Measurements from ENCODE around the gene AMDHD1. TPM values are rescaled to one million over a fixed set of nuclear protein-coding genes. Genes with fewer than 3 reads are reported as not detected.

The AMDHD1 gene
- polyA plus RNA-seq, 3 donors, result 0.43 to 1.9 (median 1.0) TPM

- Histone ChIP-seq H3K4me2 (replicated peaks; ENCODE audit: extremely low read depth, low read length, poor library complexity, severe bottlenecking) (peak within 1 kb of the TSS; percentile 89), H3K79me2 (ENCODE audit: insufficient read depth, low read length) (no peaks in the 10 kb centered on the region), H3K36me3 (replicated peaks in 1 of 2; ENCODE audit: control insufficient read depth in 1 of 2, insufficient read depth in 2 of 2, low read length in 2 of 2) (no peaks in the 10 kb centered on the region), H3K4me3 (replicated peaks in 1 of 3; ENCODE audit: low read depth in 2 of 3, low read length in 3 of 3) (peak within 1 kb of the TSS; percentile 58 to 97 (median 78)), H3K27ac (ENCODE audit: low read depth in 1 of 2, low read length in 2 of 2) (peak within 1 kb of the TSS; percentile 10 to 77), H3K4me1 (ENCODE audit: control insufficient read depth in 1 of 2, insufficient read depth in 2 of 2, low read length in 2 of 2) (peaks cover 12 to 15% of the 10 kb centered on the region in 2 donors), H3K27me3 (ENCODE audit: control insufficient read depth in 2 of 2, insufficient read depth in 2 of 2, low read length in 2 of 2) (no peaks in the 10 kb centered on the region), H4K20me1 (ENCODE audit: insufficient read depth, low read length) (no peaks in the 10 kb centered on the region), H3K9me3 (replicated peaks in 1 of 2; ENCODE audit: control insufficient read depth in 1 of 2, insufficient read depth in 1 of 2, low read length in 2 of 2) (no peaks in the 10 kb centered on the region), H3K9ac (ENCODE audit: insufficient read depth, low read length, poor library complexity, severe bottlenecking) (peak within 1 kb of the TSS; percentile 77), H2AFZ (ENCODE audit: insufficient read depth, low read depth, low read length, poor library complexity, severe bottlenecking) (peak within 1 kb of the TSS; percentile 95)
- Mint-ChIP-seq H3K36me3 (no peaks in the 10 kb centered on the region), H3K4me1 (peaks cover 11% of the 10 kb centered on the region), H3K27me3 (ENCODE audit: low read depth in 3 of 3) (peaks cover 0 to 4% (median 2%) of the 10 kb centered on the region in 3 donors), H3K4me3 (peak within 1 kb of the TSS; percentile 88 to 96), H3K9me3 (no peaks in the 10 kb centered on the region), H3K27ac (peak within 1 kb of the TSS; percentile 50 to 90 (median 80))
- peak; percentile 57 to 72 (median 70) for DNase-seq
- 0% methylated on average over 46 of the region's 51 CpGs for WGBS (ENCODE audit: insufficient coverage)
- intact Hi-C loops (cut with micrococcal nuclease), result loop anchor here in 1 of 2 donors (5.0 kb wide), 1 partner anchor 80 kb away; no protein-coding TSS in a partner anchor
- no peak for TF ChIP-seq CTCF (IDR thresholded peaks at IDR 0.05)
These were observed 404 bp upstream of the AMDHD1 start, which contains the start of gene CCDC38 for GRCh38 chr12:95942524-95943329. TSS of gene CCDC38 (minus strand) at chr12:95942614. CDS start at chr12:95936509, 6,105 bp downstream.

DNA sequence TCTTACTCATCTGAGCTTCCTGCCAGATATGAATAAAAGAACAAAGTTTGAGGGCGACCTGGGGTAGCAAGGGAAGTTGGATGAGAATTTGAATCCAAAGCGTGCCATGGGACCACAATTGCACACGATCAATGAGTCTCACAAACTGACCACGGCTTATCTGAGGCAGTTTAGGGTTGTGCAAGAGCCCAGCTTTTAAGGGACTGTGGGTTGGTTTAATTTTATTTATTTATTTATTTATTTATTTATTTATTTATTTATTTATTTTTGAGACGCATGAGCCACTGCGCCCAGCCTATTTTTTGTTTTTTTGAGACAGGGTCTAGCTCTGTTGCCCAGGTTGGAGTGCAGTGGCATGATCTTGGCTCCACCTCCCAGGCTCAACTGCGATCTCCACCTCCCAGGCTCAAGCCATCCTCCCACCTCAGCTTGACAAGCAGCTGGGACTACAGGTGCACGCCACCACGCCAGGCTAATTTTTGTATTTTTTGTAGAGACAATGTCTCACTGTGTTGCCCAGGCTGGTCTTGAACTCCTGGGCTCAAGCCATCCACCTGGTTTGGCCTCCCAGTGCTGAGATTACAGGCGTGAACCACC, 1.1 kb downstream of the AMDHD1 start:
- 81% methylated on average over 5 of the region's 10 CpGs for WGBS (ENCODE audit: insufficient coverage)
- Histone ChIP-seq H3K4me1 (ENCODE audit: control insufficient read depth in 1 of 2, insufficient read depth in 2 of 2, low read length in 2 of 2) (peaks cover 12 to 15% of the 10 kb centered on the region in 2 donors), H3K9me3 (replicated peaks in 1 of 2; ENCODE audit: control insufficient read depth in 1 of 2, insufficient read depth in 1 of 2, low read length in 2 of 2) (no peaks in the 10 kb centered on the region), H2AFZ (ENCODE audit: insufficient read depth, low read depth, low read length, poor library complexity, severe bottlenecking) (no peak overlapping the region), H3K27me3 (ENCODE audit: control insufficient read depth in 2 of 2, insufficient read depth in 2 of 2, low read length in 2 of 2) (no peaks in the 10 kb centered on the region), H3K4me3 (replicated peaks in 1 of 3; ENCODE audit: low read depth in 2 of 3, low read length in 3 of 3) (peak overlapping the region in 1 of 3 experiments; percentile 97), H3K79me2 (ENCODE audit: insufficient read depth, low read length) (no peaks in the 10 kb centered on the region), H3K27ac (ENCODE audit: low read depth in 1 of 2, low read length in 2 of 2) (no peak overlapping the region), H3K4me2 (replicated peaks; ENCODE audit: extremely low read depth, low read length, poor library complexity, severe bottlenecking) (peak overlapping the region; percentile 89), H3K36me3 (replicated peaks in 1 of 2; ENCODE audit: control insufficient read depth in 1 of 2, insufficient read depth in 2 of 2, low read length in 2 of 2) (no peaks in the 10 kb centered on the region), H3K9ac (ENCODE audit: insufficient read depth, low read length, poor library complexity, severe bottlenecking) (no peak overlapping the region), H4K20me1 (ENCODE audit: insufficient read depth, low read length) (no peaks in the 10 kb centered on the region)
- Mint-ChIP-seq H3K27ac (no peak overlapping the region), H3K27me3 (ENCODE audit: low read depth in 3 of 3) (peaks cover 0 to 2% (median 2%) of the 10 kb centered on the region in 3 donors), H3K4me1 (peaks cover 11% of the 10 kb centered on the region), H3K4me3 (peak overlapping the region in 1 of 2 donors; percentile 96), H3K9me3 (no peaks in the 10 kb centered on the region), H3K36me3 (no peaks in the 10 kb centered on the region)
- TF ChIP-seq CTCF (IDR thresholded peaks at IDR 0.05), result no peak
- intact Hi-C loops (cut with micrococcal nuclease), result loop anchor here in 1 of 2 donors (5.0 kb wide), 1 partner anchor 82 kb away; no protein-coding TSS in a partner anchor
- no peak for DNase-seq
